HuH-7 (cell line): Measurements from ENCODE around the gene FAM153A.
"Not testable (repeated sequence)": the region's sequence is repeated elsewhere in the genome, so short reads cannot be mapped to it uniquely, and the experiment has no call there.

ENCODE experiments used
- DNase-seq: peaks from one replicate; pipeline ENCODE4 v3.0.0; 2011; ENCODE audit warnings: low spot score

The FAM153A gene

DNA sequence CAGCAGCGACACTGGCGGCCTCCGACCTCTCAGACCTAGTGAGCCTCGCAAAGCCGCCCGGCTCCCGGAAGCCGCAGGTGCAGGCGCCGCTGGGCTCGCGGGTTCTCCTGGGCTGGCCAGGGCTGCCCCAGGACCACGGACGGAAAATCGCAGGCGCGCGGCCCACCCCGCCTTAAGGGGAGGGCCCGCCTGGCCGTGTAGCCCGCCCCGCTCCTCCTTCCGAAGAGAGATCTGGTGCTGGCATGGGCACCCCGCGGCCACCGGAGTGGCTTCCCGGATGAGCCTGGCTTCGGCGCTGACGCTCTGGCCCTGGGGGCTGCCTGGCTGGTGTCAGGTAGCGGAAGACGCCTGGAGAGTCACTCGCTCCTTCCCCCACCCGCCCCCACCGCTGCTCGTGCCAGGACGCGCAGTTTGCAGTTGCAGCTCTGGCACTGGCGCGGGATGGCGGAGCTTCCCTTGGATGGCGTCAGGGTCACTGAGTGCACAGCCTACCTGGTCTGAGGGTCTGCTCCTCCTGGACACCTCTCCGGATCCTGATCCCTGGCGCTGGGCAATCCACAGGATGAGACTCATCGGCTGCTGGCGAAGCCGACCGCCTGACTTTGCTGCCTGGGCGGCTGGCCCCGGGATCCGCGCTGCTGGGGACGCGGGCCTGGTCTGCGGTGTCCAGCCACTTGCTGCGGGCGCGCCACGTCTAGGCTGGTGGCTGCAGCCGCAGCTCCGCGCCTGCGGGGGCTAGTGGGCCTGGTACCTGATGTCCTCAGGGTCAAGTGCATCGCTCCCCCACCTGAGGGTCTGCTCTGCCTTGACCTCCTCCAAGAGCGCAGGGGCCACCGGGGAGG, at the start of gene FAM153A:
Gene FAM153A (minus strand): TSS at position 108 of the 842 bp plus-strand sequence.
- not testable (repeated sequence) for DNase-seq

DNA sequence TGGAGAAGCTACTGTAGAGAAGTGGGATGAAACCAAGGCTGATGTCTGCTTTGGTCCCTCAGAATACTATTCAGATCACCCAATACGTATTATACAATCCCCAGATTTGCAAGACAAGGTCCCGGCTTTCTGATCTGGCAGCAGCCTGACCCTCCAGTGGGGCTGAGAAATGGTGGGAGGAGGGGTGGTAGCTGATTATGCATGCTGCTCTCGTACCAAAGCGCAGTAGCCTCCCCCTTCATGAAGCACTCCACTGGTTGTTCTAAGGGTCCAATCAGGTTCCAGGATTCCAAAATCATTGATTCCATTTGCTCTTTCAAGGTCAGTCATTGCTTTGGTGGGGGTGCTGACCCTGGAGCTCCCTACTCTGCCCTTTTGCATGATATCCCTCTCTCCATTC, 49.6 kb upstream of the FAM153A start:
- DNase-seq, result not testable (repeated sequence)

DNA sequence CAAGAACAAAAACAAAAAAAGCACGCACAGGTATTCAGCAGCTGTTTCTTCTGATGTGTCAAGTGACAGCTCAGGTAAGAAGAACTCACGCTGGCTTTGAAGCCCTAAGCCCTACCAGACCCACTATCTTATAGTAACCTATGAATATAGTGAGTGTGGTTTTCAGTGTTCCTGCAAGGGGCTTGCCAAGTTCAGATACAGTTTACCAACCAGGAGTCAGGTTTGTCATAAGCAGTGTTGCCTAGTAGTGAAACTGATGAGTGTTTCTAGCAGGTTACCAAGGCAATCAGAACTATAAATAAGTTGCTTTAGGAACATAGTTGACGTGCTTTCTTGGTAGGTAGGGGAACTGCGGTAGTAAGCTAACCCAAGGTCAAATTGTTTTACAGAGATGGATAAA, 43.4 kb upstream of the FAM153A start:
- DNase-seq, result not testable (repeated sequence)

DNA sequence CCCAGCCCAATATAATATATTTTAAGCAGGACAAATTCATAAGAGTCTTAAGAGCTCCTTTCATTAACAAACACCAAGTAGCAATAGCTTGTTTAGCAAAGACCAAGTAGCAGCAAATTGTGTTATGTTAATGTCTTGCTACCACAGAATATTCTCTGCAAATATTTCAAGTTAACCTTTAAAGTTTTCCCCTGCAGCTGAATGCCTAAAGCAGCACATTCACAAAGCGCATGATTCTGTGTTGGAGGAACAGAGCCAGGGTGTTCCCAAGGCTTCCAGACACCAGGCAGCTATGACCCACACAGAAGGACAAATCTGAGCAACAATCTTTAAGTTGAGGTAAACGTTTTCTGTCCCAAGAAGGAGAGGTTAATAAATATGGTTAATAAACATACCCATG, 42.1 kb upstream of the FAM153A start:
- not testable (repeated sequence) for DNase-seq

DNA sequence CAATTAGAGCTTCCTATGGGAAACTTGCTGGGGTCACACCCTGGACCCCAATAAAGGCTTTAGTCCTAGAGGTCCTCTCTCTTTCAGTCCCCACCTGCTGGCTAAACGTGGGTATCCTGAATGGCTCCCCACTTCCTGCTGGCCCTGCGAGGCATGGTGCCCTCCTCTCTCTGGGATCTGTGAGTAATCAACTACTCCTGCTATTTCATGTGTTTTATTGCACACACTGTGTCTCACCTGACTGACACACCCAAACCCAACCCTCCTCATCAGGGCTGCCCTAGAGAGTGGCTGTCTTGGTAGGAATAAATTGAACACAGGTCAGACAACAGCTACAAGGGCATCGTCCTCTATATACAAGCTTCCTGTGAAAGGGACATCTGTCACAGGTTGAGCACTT, 39.8 kb upstream of the FAM153A start:
- DNase-seq, result not testable (repeated sequence)

DNA sequence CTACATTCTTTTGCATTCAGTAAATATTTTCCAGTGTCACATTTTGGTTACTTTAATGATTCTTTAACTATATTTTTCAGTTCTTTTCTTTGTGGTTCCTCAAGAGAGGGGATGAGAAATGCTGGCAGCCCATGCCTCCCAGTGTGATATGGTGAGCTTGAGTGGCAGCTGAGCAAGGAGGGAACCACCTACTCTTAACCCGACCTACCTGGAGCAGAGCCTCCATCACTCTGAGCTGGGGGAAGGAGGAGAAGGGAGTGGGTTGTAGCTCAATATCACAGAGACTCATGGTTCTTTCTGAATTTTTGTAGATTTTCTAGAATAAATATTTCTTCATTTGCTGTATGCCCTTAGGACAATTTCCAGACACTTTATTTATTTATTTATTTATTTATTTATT, 37.0 kb upstream of the FAM153A start:
- DNase-seq, result not testable (repeated sequence)

DNA sequence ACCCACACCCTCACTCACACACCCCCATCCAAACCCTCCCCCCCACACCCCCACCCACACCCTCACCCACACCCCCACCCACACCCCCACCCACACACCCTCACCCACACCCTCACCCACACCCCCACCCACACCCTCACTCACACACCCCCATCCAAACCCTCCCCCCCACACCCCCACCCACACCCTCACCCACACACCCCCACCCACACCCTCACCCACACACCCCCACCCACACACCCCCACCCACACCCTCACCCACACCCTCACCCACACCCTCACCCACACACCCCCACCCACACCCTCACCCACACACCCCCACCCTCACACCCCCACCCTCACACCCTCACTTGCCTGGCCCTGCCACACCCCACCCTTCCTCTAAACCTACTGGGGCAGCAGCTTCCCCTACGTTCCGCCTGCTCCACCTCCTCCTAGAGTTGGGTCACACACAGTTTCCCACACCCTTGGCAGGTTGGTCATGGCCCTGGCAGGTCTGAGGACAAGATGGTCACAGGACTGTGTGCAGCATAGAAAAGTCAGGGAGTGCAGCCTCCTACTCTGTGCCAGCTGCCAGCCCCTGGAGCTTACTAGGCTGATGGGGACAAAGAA, 30.2 kb upstream of the FAM153A start:
- DNase-seq, result not testable (repeated sequence)

DNA sequence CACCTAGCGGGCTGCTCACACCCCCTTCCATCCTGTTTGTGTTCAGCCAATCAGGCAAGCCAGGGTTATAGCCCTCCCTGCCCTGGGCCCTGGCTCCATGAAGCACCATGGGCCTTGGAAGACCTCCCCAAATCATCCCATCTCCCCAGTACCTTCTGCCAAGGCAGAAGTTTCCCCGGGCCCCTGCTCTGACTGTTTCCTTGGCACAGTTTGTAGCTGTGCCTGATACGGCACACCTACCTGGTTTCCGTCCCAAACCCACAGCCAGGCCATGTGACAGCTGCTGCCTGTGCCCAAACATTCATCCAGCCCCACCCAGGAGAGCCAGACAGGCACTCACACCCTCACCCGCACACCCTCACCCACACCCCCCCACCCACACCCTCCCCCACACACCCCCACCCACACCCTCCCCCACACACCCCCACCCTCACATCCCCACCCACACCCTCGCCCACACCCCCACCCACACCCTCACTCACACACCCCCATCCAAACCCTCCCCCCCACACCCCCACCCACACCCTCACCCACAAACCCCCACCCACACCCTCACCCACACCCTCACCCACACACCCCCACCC, 29.6 kb upstream of the FAM153A start:
- not testable (repeated sequence) for DNase-seq

DNA sequence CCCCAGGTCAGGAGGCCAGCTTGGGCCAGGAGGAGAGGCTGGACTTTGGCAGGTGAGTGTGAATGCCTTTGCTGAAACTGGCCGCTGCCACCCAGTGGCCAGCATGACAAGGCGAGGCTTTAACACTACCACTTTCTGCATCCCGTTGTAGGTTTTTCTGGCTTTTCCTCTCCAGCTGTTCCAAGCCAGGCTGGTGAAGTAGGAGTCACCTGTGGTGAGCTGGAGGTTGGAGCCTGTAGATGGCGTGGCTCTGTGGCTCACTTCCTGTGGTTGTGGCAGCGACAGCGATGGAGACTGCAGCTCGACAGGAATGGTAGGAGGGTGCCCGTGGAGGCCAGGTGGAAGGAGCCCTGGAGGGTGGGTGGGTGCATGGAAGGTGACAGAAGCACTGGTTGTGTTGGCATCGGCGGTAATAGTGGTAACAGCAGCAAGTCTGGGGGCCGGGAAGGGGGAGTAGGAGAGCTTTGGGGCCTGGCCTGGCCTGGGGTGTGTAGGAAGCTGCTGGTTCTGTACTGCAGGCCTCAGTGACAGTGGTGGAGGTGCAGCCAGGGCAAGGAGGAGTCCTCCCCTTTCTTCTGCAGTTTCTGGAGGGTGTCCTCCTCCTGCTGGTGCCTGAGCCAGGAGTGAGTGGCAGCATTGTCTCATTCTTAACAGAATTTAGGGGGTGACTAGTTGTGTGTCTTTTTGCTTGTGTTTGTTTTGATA, 26.7 kb upstream of the FAM153A start:
- DNase-seq, result not testable (repeated sequence)

DNA sequence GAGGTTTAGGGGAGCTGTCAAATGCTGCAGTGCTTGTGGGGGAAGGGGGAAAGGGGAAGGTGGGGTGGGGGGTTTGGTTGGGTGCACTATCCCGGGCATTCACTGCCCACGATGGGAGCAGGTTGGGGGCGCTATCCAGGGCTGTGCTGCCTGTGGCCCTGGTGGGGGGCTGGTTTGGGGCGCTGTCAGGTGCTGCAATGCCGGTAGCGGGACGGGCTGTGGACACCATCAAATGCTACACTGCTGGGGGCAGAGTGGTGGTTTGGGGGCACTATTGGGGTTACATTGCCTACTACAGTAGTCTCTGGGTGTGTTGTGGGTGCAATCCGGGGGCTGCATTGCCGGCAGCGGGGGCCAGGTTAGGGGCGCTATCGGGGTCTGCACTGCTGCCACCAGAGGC, 25.7 kb upstream of the FAM153A start:
- not testable (repeated sequence) for DNase-seq

DNA sequence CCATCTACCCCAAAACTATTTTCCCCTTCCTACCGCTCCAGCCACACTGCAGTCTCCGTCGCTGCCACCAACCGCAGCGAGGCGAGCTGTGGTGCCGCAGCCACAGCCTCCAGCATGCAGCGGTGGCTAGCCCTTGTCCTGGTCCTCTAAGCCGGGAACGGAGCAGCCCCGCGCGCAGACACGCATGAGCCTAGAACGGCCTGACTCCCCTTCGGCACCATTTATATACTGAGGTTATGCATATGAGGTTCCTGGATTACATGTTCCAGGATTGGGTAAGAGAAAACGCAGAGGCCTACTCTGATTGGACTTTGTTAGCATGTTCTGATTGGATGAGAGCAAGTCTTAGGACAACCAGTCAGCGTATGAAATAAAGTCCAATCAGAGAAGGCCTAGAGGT, 24.6 kb upstream of the FAM153A start:
- DNase-seq, result not testable (repeated sequence)

DNA sequence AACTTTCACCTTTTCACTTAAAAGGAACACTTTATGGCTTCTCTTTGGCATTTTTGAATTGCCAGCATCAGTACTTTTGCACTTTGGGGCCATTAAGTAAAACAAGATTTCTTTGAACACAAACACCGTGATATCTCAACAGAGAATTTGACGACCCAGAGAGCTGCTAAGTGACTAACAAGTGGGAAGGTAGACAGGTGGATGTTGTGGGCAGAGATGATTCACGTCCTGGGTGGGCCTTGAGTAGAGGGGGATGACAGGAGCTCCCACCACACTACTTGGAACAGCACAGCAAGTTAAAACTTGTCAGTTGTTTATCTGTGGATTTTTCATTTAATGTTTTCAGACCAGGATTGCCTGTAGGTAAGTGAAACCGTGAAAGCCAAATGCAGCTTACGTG, 18.7 kb upstream of the FAM153A start:
- DNase-seq, result not testable (repeated sequence)

DNA sequence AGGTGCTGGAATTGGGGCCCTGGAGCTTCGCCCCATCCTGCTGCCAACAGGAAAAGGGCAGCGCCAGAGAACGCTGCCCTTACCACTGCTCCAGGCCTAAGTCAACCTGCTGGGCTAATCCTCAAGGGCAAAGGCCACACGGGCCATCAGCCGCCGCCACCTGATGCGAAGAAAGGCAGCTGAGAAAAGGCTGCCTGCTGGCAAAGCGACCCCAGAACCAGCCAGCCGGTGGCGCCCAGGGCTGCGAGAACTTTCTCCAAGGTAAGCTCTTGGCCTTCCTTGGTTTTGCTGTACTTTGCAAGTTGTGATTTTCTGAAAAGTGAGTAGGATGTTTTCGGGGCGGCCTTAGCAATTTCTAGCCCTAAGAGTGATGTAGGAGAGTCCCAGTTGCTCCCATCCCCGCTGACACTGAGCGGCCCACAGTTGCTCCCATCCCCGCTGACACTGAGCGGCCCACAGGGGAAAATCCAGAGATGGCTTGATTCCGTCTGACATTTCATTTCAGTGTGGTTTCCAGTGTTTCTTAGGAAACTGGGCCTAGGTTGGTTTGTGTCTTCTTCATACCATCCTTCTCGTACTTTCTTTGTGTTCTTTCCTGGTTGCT, 15.6 kb upstream of the FAM153A start:
- not testable (repeated sequence) for DNase-seq

DNA sequence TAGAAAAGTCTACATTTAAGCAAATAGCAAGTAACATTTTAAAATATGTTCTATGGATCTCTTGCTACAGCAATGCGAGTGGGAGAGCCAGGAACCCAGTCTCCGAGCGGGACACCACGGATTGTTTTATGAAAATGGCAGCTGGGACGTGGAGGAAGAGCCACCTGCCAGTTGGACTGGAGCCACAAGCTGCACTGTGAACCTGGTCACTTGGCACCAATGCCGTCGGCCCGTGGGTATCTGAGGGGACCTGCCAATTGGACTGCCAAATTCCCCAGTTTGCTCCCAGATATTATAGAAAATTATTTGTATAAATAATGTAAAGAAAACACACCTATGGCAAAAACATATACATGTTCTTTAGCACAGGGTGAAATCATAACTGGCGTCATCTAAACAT, 10.6 kb upstream of the FAM153A start:
- not testable (repeated sequence) for DNase-seq

DNA sequence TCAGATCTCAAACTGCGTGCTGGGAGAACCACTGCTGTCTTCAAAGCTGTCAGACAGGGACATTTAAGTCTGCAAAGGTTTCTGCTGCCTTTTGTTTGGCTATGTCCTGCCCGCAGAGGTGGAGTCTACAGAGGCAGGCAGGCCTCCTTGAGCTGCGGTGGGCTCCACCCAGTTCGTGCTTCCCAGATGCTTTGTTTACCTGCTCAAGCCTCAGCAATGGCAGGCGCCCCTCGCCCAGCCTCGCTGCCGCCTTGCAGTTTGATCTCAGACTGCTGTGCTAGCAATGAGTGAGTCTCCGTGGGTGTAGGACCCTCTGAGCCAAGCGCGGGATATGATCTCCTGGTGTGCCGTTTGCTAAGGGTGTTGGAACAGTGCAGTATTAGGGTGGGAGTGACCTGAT, 8.9 kb upstream of the FAM153A start:
- DNase-seq, result not testable (repeated sequence)

DNA sequence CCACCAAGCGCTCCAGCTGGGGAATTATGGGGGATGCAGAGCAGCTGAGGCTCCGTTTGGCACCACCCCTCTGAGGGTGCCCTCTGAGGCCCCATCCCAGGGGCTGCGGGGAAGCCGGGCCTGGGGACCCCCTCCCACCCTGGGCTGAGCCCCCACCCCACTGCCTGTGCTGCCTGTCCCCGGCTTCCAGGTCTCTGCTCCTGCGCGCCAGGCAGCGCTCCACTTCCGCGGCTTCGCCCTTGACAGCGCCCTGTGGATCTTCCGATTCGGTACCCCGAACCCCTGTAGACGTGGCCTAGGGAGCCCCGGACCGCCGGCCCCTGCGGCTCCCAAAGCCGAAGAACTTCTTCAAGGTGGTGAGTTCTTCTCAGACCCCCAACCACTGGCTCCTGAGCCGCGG, 530 bp downstream of the FAM153A start:
- DNase-seq, result not testable (repeated sequence)

DNA sequence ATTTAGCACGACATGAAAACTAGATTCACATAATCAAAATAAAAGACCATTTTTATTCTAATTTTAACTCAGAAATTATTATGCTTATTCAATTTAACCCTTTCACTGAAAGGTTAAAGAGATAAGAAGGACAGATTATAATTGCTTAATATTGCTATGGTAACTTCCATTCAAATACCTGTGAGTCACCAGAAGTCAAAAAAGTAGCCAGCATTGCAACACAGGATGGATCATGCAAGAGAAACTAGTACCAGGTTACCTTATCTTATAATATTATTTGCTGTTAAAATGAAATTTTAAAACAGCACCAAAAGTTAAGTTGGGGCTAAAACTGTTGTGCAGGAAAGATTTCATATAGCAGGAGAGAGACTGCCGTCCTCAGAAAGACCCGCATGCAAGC, 11.5 kb downstream of the FAM153A start:
- DNase-seq, result not testable (repeated sequence)

DNA sequence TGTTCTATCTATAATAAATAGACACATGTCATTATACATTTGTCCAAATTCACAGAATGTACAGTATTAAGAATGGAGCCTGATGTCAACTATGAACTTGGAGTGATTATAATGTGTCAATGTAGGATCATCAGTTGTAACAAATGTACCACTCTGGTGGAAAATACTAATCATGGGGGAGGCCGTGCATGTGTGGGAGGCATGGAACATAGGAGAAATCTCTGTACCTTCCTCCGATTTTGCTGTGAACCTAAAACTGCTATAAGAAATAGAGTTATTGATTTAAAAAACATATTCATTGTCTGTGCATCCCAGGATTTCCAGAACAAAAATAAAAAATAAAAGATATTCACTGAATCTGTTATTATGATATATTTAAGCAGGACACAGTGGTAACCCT, 12.1 kb downstream of the FAM153A start:
- DNase-seq, result not testable (repeated sequence)

DNA sequence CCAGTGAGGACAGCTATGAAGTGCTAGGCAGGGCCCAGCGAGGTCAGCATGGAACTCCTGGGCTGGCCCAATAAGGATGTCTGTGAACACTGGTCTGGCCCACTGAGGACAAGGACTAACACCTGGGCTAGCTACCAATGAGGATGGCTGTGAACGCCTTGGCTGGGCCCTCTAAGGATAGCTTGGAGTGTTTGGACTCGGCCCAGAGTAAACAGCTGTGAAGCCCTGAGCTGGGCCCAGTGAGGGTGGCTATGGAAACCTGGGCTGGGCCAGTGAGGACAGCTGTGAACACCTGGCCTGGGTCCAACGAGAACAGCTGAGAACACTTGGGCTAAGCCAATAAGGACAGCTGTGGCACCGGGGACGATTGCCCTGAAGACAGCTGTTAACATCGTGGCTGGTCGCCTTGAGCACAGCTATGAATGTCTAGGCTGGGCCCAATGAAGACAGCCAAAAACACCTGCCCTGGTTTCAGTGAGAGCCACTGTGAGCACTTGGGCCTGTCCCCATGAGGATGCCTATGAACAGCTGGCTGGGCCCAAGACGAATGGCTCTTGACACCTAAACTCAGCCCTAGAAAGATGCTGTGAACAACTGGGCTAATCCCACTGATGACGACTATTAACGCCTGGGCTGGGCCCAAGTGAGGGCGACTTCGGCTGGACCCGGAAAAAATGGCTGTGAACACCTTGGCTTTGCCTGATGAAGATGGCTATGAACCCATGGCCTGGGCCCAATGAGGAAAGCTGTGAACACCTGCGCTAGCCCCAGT, 18.8 kb downstream of the FAM153A start:
- not testable (repeated sequence) for DNase-seq

DNA sequence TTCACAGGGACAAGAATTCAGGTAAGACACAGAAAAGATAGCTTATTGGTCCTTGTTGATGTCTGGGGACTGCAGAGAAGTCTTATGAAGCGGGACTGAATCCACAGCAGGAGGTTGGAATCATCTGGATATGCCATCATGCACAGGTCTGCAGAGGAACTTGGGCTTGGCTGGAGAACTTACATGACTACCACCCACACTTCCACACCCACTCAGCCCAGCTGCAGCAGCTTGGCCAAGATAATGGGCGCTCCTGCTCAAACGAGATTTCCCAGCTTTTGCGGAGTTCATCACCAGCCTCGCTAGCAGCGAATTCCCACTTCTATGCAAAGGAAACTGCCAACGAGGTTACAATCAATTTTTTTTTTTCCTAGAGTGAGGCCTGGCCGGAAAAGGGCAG, 21.7 kb downstream of the FAM153A start:
- DNase-seq, result not testable (repeated sequence)

DNA sequence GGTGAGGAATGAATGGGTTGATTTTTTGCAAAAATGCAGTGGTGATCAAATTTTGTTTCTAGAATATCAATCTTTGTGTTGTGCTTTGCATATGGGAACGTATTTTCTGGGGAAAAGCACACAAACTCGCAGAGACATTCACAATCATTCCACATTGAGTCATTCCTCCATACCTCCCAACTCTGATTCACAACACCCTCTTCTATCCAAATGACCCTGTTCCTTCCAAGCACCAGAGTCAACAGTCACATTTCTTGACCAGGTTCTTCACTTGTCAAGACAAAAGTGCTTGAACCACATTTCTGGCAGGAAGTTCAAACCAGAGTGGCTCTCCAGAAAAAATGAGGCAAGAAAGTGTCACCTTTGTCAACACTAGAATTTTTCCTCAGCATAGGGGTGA, 35.3 kb downstream of the FAM153A start:
- not testable (repeated sequence) for DNase-seq
